ENCODE data around the gene MRM1. TPM values are rescaled to one million over a fixed set of nuclear protein-coding genes. Genes with fewer than 3 reads are reported as not detected.

The MRM1 gene
- total RNA-seq, 2 donors from 2014 or later: 7.3 to 7.9 TPM

GRCh38 chr17:36632916-36633771 lies 31.8 kb downstream of the MRM1 start:
- Histone ChIP-seq H3K4me1 (no peaks in the 10 kb centered on the region), H3K36me3 (replicated peaks in 1 of 2; ENCODE audit: insufficient read depth in 1 of 2, low read depth in 2 of 2) (no peaks in the 10 kb centered on the region), H3K27me3 (no peaks in the 10 kb centered on the region), H3K4me3 (no peak overlapping the region), H3K9me3 (no peaks in the 10 kb centered on the region), H3K27ac (no peak overlapping the region)
- 41 to 43% methylated on average over 18 of the region's 18 CpGs for WGBS, 2 donors
- DNase-seq (no peak), ATAC-seq (no peak)
- intact Hi-C loops (cut with DNase I): loop anchor here (5.0 kb wide), 1 partner anchor 409 kb away; no protein-coding TSS in a partner anchor
- TF ChIP-seq CTCF (IDR thresholded peaks at IDR 0.05): no peak
- no peak for TF ChIP-seq POLR2A (IDR thresholded peaks at IDR 0.05)

GRCh38 chr17:36640346-36640745 lies 39.0 kb downstream of the MRM1 start:
- 75 to 81% methylated on average over 2 of the region's 2 CpGs for WGBS, 2 donors
- TF ChIP-seq CTCF (IDR thresholded peaks at IDR 0.05): no peak
- TF ChIP-seq POLR2A (IDR thresholded peaks at IDR 0.05): no peak
- H3K4me3 ChIP-seq: no peak overlapping the region
- DNase-seq: no peak
- H3K36me3 ChIP-seq (replicated peaks in 1 of 2; ENCODE audit: insufficient read depth in 1 of 2, low read depth in 2 of 2): no peaks in the 10 kb centered on the region
- peaks cover 0 to 21% of the 10 kb centered on the region in 2 donors for H3K27me3 ChIP-seq
- intact Hi-C loops (cut with DNase I): no loop called here
- H3K9me3 ChIP-seq: no peaks in the 10 kb centered on the region
- no peak overlapping the region for H3K27ac ChIP-seq
- no peak for ATAC-seq
- H3K4me1 ChIP-seq: peaks cover 15% of the 10 kb centered on the region

- ATAC-seq (no peak), DNase-seq (no peak)
- Histone ChIP-seq H3K4me3 (no peak overlapping the region), H3K36me3 (replicated peaks in 1 of 2; ENCODE audit: insufficient read depth in 1 of 2, low read depth in 2 of 2) (no peaks in the 10 kb centered on the region), H3K27me3 (peaks cover 0 to 21% of the 10 kb centered on the region in 2 donors), H3K4me1 (peaks cover 15% of the 10 kb centered on the region), H3K9me3 (no peaks in the 10 kb centered on the region), H3K27ac (no peak overlapping the region)
- WGBS, 2 donors: 47 to 48% methylated on average over 10 of the region's 10 CpGs
- intact Hi-C loops (cut with DNase I): no loop called here
- no peak for TF ChIP-seq POLR2A (IDR thresholded peaks at IDR 0.05)
- no peak for TF ChIP-seq CTCF (IDR thresholded peaks at IDR 0.05)
Observed at GRCh38 chr17:36640836-36641235, 39.5 kb downstream of the MRM1 start.

GRCh38 chr17:36641331-36641876 lies 40.0 kb downstream of the MRM1 start:
- 3 to 11% methylated on average over 20 to 37 of the region's 43 CpGs for WGBS, 2 donors
- ATAC-seq: no peak
- H3K27me3 ChIP-seq: peaks cover 0 to 21% of the 10 kb centered on the region in 2 donors

More at GRCh38 chr17:36641331-36641876, 40.0 kb downstream of the MRM1 start:
- no peak overlapping the region for H3K4me3 ChIP-seq
- peaks cover 15% of the 10 kb centered on the region for H3K4me1 ChIP-seq
- TF ChIP-seq CTCF (IDR thresholded peaks at IDR 0.05): no peak
- no peak for TF ChIP-seq POLR2A (IDR thresholded peaks at IDR 0.05)
- no peak overlapping the region for H3K27ac ChIP-seq
- no peaks in the 10 kb centered on the region for H3K9me3 ChIP-seq
- no peaks in the 10 kb centered on the region for H3K36me3 ChIP-seq (replicated peaks in 1 of 2; ENCODE audit: insufficient read depth in 1 of 2, low read depth in 2 of 2)
- DNase-seq: no peak
- intact Hi-C loops (cut with DNase I): no loop called here
